ENCODE results near the gene RP9. TPM values are rescaled to one million over a fixed set of nuclear protein-coding genes. Genes with fewer than 3 reads are reported as not detected.

RP9 gene
- polyA plus RNA-seq, 2 of the 4 experiments (the other 2 are of a cell fraction) = 25.7 to 51.5 TPM

DNA sequence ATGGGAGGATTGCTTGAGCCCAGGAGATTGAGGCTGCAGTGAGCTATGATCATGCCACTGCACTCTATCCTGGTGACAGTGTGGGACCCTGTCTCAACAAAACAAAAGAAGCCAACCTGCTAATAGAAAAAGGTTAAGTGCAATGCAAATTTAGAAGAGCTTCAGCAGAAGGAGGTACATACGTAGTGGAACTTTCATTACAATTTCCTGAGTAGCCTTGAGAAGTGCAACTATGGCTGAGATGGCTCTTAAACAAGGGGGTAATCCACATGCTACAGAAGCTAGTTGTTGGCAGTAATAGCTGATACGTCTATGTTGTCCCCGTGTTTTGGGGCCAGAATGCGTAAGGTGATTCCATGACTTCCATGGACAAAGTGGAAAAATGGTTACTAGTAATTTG, 36.0 kb downstream of the RP9 start (continued):
- TF ChIP-seq, protein P1, sequence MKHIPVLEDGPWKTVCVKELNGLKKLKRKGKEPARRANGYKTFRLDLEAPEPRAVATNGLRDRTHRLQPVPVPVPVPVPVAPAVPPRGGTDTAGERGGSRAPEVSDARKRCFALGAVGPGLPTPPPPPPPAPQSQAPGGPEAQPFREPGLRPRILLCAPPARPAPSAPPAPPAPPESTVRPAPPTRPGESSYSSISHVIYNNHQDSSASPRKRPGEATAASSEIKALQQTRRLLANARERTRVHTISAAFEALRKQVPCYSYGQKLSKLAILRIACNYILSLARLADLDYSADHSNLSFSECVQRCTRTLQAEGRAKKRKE (CRISPR knock-in tag; IDR thresholded peaks at IDR 0.05; ENCODE audit: low read depth) = no peak

DNA sequence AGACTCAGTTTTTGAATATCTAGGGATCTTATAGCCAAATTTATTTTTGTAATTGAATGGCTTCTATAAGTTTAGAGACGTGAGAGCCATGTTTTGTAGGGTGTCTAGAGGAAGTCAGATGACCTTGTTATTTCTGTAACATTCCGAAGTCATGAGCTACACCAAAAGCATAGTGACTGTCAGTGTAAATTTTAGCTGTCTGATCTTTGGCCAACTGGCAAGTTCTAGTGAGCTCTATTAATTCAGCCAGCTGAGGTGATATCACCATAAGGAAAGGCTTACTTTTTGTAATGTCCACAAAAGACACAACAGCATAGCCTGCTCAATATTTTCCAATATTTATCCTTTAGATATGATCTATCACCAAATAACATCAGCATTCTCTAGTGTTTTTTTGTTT, 36.7 kb downstream of the RP9 start:
- Histone ChIP-seq H3K4me1 (no peaks in the 10 kb centered on the region), H3K4me2 (no peak overlapping the region), H3K4me3 (no peak overlapping the region), H3K9me3 (peaks cover 22% of the 10 kb centered on the region), H3K27ac (no peak overlapping the region)
- 19% methylated on average over 2 of the region's 2 CpGs for WGBS (ENCODE audit: missing lambda C conversion rate)
- TF ChIP-seq MYC (IDR thresholded peaks at IDR 0.05; ENCODE audit: borderline replicate concordance, low read length) (no peak), RAD21 (conservative IDR thresholded peaks at IDR 0.05 in 1 of 2, IDR thresholded peaks at IDR 0.05 in 1 of 2) (no peak), ZSCAN20 (CRISPR knock-in tag; IDR thresholded peaks at IDR 0.05) (no peak), RFX5 (IDR thresholded peaks at IDR 0.05) (no peak), CHD4 (IDR thresholded peaks at IDR 0.05; ENCODE audit: borderline replicate concordance) (no peak), RARB (CRISPR knock-in tag; IDR thresholded peaks at IDR 0.05) (no peak), FOSB (CRISPR knock-in tag; IDR thresholded peaks at IDR 0.05) (no peak), HOXA7 (CRISPR knock-in tag; IDR thresholded peaks at IDR 0.05) (no peak), MAZ (IDR thresholded peaks at IDR 0.05; ENCODE audit: borderline replicate concordance, low read depth, low read length) (no peak), ZNF302 (CRISPR knock-in tag; IDR thresholded peaks at IDR 0.05) (no peak)
- TF ChIP-seq, protein P1 (CRISPR knock-in tag; IDR thresholded peaks at IDR 0.05; ENCODE audit: low read depth) = no peak
- TF ChIP-seq, protein P2, sequence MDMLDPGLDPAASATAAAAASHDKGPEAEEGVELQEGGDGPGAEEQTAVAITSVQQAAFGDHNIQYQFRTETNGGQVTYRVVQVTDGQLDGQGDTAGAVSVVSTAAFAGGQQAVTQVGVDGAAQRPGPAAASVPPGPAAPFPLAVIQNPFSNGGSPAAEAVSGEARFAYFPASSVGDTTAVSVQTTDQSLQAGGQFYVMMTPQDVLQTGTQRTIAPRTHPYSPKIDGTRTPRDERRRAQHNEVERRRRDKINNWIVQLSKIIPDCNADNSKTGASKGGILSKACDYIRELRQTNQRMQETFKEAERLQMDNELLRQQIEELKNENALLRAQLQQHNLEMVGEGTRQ (IDR thresholded peaks at IDR 0.05) = no peak
- POLR2A ChIA-PET = interaction anchor here (0.8 to 1.6 kb wide), 2 partner anchors 10 to 115 kb away, joined by 3 to 8 read pairs; partner anchors contain the start of genes FKBP9 and NT5C3A
- CTCF ChIA-PET = interaction anchor here (0.6 to 1.4 kb wide), 3 partner anchors 36 to 182 kb away, joined by 3 to 4 read pairs (median 3); partner anchors contain the start of gene RP9
- ATAC-seq (0 out of 6 replicates have a peak, but pooled peaks of 1 of the 2 experiments have one; percentile 34), FAIRE-seq (no peak), DNase-seq (ENCODE audit: low read depth in 1 of 2, low spot score in 1 of 2) (no peak)

DNA sequence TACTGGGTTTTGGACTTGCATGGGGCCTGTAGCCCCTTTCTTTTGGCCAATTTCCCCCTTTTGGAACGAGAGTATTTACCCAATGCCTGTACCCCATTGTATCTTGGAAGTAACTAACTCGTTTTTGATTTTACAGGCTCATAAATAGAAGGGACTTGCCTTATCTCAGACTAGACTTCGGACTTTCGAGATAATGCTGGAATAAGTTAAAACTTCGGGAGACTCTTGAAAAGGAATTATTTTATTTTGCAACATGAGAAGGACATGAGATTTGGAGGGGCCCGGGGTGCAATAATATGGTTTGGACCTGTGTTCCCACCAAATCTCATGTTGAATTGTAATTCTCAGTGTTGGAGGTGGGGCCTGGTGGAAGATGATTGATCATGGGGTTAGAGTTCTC, 38.4 kb downstream of the RP9 start:
- CTCF ChIA-PET = interaction anchor here (1.4 to 1.5 kb wide), 2 partner anchors 17 to 38 kb away, joined by 3 to 6 read pairs; partner anchors contain the start of gene RP9
- no peak overlapping the region for H3K4me3 ChIP-seq

More for the DNA sequence above, 38.4 kb downstream of the RP9 start:
- WGBS (ENCODE audit: missing lambda C conversion rate) = 34% methylated on average over 6 of the region's 6 CpGs
- no peak for DNase-seq (ENCODE audit: low read depth in 1 of 2, low spot score in 1 of 2)
- no peak for FAIRE-seq
- H3K27ac ChIP-seq = no peak overlapping the region
- no peak for TF ChIP-seq RNF2 (IDR thresholded peaks at IDR 0.05; ENCODE audit: borderline replicate concordance, low read depth)
- no peak for TF ChIP-seq PHF8 (IDR thresholded peaks at IDR 0.05; ENCODE audit: borderline replicate concordance, low read depth)
- TF ChIP-seq KDM5A (IDR thresholded peaks at IDR 0.05) = no peak
- TF ChIP-seq, protein P3, sequence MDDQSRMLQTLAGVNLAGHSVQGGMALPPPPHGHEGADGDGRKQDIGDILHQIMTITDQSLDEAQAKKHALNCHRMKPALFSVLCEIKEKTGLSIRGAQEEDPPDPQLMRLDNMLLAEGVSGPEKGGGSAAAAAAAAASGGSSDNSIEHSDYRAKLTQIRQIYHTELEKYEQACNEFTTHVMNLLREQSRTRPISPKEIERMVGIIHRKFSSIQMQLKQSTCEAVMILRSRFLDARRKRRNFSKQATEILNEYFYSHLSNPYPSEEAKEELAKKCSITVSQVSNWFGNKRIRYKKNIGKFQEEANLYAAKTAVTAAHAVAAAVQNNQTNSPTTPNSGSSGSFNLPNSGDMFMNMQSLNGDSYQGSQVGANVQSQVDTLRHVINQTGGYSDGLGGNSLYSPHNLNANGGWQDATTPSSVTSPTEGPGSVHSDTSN (IDR thresholded peaks at IDR 0.05) = no peak
- TF ChIP-seq NFE2L2 (conservative IDR thresholded peaks at IDR 0.05; ENCODE audit: low read length) = no peak
- no peak for TF ChIP-seq MYC (IDR thresholded peaks at IDR 0.05; ENCODE audit: borderline replicate concordance, low read length)
- no peak for TF ChIP-seq NPAS2 (CRISPR knock-in tag; IDR thresholded peaks at IDR 0.05; ENCODE audit: borderline replicate concordance)
- TF ChIP-seq EHMT2 (IDR thresholded peaks at IDR 0.05; ENCODE audit: low read depth) = no peak
- TF ChIP-seq, protein P1 (CRISPR knock-in tag; IDR thresholded peaks at IDR 0.05; ENCODE audit: low read depth) = no peak
- no peak for TF ChIP-seq MAZ (IDR thresholded peaks at IDR 0.05; ENCODE audit: borderline replicate concordance, low read depth, low read length)
- no peak for TF ChIP-seq CHD4 (IDR thresholded peaks at IDR 0.05; ENCODE audit: borderline replicate concordance)
- TF ChIP-seq SREBF2 (IDR thresholded peaks at IDR 0.05) = no peak
- TF ChIP-seq HOXB5 (CRISPR knock-in tag; IDR thresholded peaks at IDR 0.05) = no peak
- TF ChIP-seq, protein P4, sequence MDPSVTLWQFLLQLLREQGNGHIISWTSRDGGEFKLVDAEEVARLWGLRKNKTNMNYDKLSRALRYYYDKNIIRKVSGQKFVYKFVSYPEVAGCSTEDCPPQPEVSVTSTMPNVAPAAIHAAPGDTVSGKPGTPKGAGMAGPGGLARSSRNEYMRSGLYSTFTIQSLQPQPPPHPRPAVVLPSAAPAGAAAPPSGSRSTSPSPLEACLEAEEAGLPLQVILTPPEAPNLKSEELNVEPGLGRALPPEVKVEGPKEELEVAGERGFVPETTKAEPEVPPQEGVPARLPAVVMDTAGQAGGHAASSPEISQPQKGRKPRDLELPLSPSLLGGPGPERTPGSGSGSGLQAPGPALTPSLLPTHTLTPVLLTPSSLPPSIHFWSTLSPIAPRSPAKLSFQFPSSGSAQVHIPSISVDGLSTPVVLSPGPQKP (IDR thresholded peaks at IDR 0.05; ENCODE audit: low read depth, low read length) = no peak
- TF ChIP-seq BHLHE40 (IDR thresholded peaks at IDR 0.05; ENCODE audit: low read depth, low read length) = no peak
- no peak for ATAC-seq
- H3K4me1 ChIP-seq = no peaks in the 10 kb centered on the region
- POLR2A ChIA-PET = no interaction called here
- no peak overlapping the region for H3K4me2 ChIP-seq
- peaks cover 32% of the 10 kb centered on the region for H3K9me3 ChIP-seq

Measured in A549 (cell line).